Measurements from ENCODE around the gene BMPR1B.

GRCh38 chr4:95141361-95141760 is 383.6 kb downstream of the BMPR1B start:
- TF ChIP-seq POLR2AphosphoS5 (IDR thresholded peaks at IDR 0.05) (no peak), POLR2A (IDR thresholded peaks at IDR 0.05) (no peak)

Data from prostate gland (tissue), 1 donor.